ENCODE results near the gene GALNT5. TPM values are rescaled to one million over a fixed set of nuclear protein-coding genes. Genes with fewer than 3 reads are reported as not detected.

GALNT5 gene
- total RNA-seq, 1 donor from 2014 or later = 2.2 TPM

- no peaks in the 10 kb centered on the region for H3K9me3 ChIP-seq (ENCODE audit: insufficient read depth, low read depth, low read length)
- TF ChIP-seq EZH2 (IDR thresholded peaks at IDR 0.05; ENCODE audit: insufficient read depth, low read length) = no peak
- TF ChIP-seq, protein P1, sequence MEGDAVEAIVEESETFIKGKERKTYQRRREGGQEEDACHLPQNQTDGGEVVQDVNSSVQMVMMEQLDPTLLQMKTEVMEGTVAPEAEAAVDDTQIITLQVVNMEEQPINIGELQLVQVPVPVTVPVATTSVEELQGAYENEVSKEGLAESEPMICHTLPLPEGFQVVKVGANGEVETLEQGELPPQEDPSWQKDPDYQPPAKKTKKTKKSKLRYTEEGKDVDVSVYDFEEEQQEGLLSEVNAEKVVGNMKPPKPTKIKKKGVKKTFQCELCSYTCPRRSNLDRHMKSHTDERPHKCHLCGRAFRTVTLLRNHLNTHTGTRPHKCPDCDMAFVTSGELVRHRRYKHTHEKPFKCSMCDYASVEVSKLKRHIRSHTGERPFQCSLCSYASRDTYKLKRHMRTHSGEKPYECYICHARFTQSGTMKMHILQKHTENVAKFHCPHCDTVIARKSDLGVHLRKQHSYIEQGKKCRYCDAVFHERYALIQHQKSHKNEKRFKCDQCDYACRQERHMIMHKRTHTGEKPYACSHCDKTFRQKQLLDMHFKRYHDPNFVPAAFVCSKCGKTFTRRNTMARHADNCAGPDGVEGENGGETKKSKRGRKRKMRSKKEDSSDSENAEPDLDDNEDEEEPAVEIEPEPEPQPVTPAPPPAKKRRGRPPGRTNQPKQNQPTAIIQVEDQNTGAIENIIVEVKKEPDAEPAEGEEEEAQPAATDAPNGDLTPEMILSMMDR (IDR thresholded peaks at IDR 0.05; ENCODE audit: insufficient read depth, low read depth, low read length) = no peak
- Mint-ChIP-seq H3K36me3 (ENCODE audit: low read depth, unreplicated experiment) (no peaks in the 10 kb centered on the region), H3K27me3 (ENCODE audit: low read depth, unreplicated experiment) (no peaks in the 10 kb centered on the region), H3K9me3 (ENCODE audit: unreplicated experiment) (no peaks in the 10 kb centered on the region), H3K4me3 (ENCODE audit: unreplicated experiment) (no peak overlapping the region), H3K27ac (ENCODE audit: unreplicated experiment) (no peak overlapping the region), H3K4me1 (ENCODE audit: low read depth, unreplicated experiment) (peaks cover 2% of the 10 kb centered on the region)
- H3K27me3 ChIP-seq (ENCODE audit: insufficient read depth, low read length) = no peaks in the 10 kb centered on the region
- H3K79me2 ChIP-seq (ENCODE audit: insufficient read depth, low read length) = no peaks in the 10 kb centered on the region
- FAIRE-seq (peak; percentile 17), DNase-seq (ENCODE audit: low read depth) (peak; percentile 31)
- no peak overlapping the region for H3K4me3 ChIP-seq (ENCODE audit: insufficient read depth, low read depth, low read length)
- H2AFZ ChIP-seq (ENCODE audit: low read depth, low read length) = no peak overlapping the region
- peaks cover 4% of the 10 kb centered on the region for H3K4me1 ChIP-seq (ENCODE audit: insufficient read depth, low read length)
- H3K4me2 ChIP-seq (ENCODE audit: low read length) = no peak overlapping the region
- H3K36me3 ChIP-seq (ENCODE audit: insufficient read depth, low read length) = no peaks in the 10 kb centered on the region
- H3K27ac ChIP-seq (ENCODE audit: low read depth, low read length) = no peak overlapping the region
- no peaks in the 10 kb centered on the region for H4K20me1 ChIP-seq (ENCODE audit: insufficient read depth, low read length)
- no peak overlapping the region for H3K9ac ChIP-seq (ENCODE audit: low read length)
These were observed 19.2 kb upstream of the GALNT5 start for GRCh38 chr2:157238296-157238695.

DNA sequence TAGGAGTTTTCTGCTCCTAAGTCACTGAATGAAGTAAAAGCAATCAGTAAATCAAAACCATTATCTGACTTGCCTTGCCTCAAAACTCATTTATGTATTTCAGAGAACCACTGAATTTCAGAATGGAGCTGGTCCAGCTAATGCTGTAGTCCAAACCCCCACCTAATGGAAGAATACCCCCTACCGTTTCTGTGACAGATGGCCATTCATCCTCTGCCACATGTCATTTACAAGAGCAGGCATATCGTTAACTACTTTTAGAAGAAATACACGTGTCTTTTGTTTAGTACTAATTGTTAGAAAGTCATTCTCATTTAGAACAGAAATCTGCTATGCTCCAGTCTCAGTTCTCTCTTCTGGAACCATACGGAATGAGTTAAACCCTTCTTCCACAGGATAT is 12.8 kb upstream of the GALNT5 start:
- DNase-seq (ENCODE audit: low read depth) = no peak
- Histone ChIP-seq H3K27me3 (ENCODE audit: insufficient read depth, low read length) (no peaks in the 10 kb centered on the region), H4K20me1 (ENCODE audit: insufficient read depth, low read length) (no peaks in the 10 kb centered on the region), H3K79me2 (ENCODE audit: insufficient read depth, low read length) (no peaks in the 10 kb centered on the region), H3K4me1 (ENCODE audit: insufficient read depth, low read length) (peaks cover 19% of the 10 kb centered on the region), H3K27ac (ENCODE audit: low read depth, low read length) (no peak overlapping the region), H3K36me3 (ENCODE audit: insufficient read depth, low read length) (no peaks in the 10 kb centered on the region), H3K9me3 (ENCODE audit: insufficient read depth, low read depth, low read length) (no peaks in the 10 kb centered on the region), H3K9ac (ENCODE audit: low read length) (no peak overlapping the region), H2AFZ (ENCODE audit: low read depth, low read length) (no peak overlapping the region), H3K4me2 (ENCODE audit: low read length) (no peak overlapping the region), H3K4me3 (ENCODE audit: insufficient read depth, low read depth, low read length) (no peak overlapping the region)
- Mint-ChIP-seq H3K27ac (ENCODE audit: unreplicated experiment) (no peak overlapping the region), H3K36me3 (ENCODE audit: low read depth, unreplicated experiment) (no peaks in the 10 kb centered on the region), H3K9me3 (ENCODE audit: unreplicated experiment) (no peaks in the 10 kb centered on the region), H3K27me3 (ENCODE audit: low read depth, unreplicated experiment) (no peaks in the 10 kb centered on the region), H3K4me1 (ENCODE audit: low read depth, unreplicated experiment) (peaks cover 13% of the 10 kb centered on the region), H3K4me3 (ENCODE audit: unreplicated experiment) (no peak overlapping the region)
- peak; percentile 55 for FAIRE-seq
- no peak for TF ChIP-seq EZH2 (IDR thresholded peaks at IDR 0.05; ENCODE audit: insufficient read depth, low read length)
- TF ChIP-seq, protein P1 (IDR thresholded peaks at IDR 0.05; ENCODE audit: insufficient read depth, low read depth, low read length) = no peak

DNA sequence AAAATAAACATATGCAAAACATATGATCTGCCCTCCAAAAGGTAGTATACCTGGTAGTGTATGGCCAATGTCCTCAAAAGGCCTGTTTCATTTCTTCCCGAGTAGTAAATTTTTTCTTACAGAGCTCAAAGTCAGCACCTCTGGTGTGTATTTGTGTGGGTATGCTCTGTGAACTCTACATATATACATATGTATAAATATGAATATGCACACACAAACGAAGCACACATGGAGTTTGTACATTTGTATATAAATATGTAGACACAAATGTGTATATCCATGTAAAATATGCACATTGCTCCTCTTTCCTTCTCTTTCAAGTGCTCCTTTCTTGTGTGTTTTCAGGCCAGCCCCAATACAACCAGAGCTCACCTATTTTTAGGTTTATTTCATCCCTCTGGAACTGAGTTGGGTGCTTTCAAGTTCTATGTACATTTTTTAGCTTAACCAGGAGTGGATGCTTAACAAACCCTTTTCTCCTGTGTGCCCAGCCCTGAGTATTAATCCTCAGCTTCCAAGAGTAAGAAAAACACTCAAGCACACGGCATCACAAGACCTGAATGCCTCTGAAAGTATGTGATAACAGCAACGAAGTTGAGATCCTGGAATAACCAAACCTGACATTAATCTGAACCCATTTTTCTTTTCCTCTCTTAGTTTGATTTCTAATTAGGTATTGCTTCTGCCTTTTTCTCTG is 12.2 kb upstream of the GALNT5 start:
- H3K4me3 Mint-ChIP-seq (ENCODE audit: unreplicated experiment) = no peak overlapping the region
- Histone ChIP-seq H3K4me1 (ENCODE audit: insufficient read depth, low read length) (peaks cover 19% of the 10 kb centered on the region), H4K20me1 (ENCODE audit: insufficient read depth, low read length) (no peaks in the 10 kb centered on the region), H3K9ac (ENCODE audit: low read length) (peak overlapping the region; percentile 80), H3K36me3 (ENCODE audit: insufficient read depth, low read length) (no peaks in the 10 kb centered on the region), H3K4me2 (ENCODE audit: low read length) (peak overlapping the region; percentile 75), H3K79me2 (ENCODE audit: insufficient read depth, low read length) (no peaks in the 10 kb centered on the region), H3K27me3 (ENCODE audit: insufficient read depth, low read length) (no peaks in the 10 kb centered on the region), H3K4me3 (ENCODE audit: insufficient read depth, low read depth, low read length) (no peak overlapping the region), H2AFZ (ENCODE audit: low read depth, low read length) (no peak overlapping the region), H3K27ac (ENCODE audit: low read depth, low read length) (peak overlapping the region; percentile 97), H3K9me3 (ENCODE audit: insufficient read depth, low read depth, low read length) (no peaks in the 10 kb centered on the region)
- H3K27ac Mint-ChIP-seq (ENCODE audit: unreplicated experiment) = no peak overlapping the region
- DNase-seq (ENCODE audit: low read depth) (no peak), FAIRE-seq (no peak)
- H3K27me3 Mint-ChIP-seq (ENCODE audit: low read depth, unreplicated experiment) = no peaks in the 10 kb centered on the region
- H3K36me3 Mint-ChIP-seq (ENCODE audit: low read depth, unreplicated experiment) = no peaks in the 10 kb centered on the region
- H3K4me1 Mint-ChIP-seq (ENCODE audit: low read depth, unreplicated experiment) = peaks cover 13% of the 10 kb centered on the region
- TF ChIP-seq EZH2 (IDR thresholded peaks at IDR 0.05; ENCODE audit: insufficient read depth, low read length) = no peak
- TF ChIP-seq, protein P1 (IDR thresholded peaks at IDR 0.05; ENCODE audit: insufficient read depth, low read depth, low read length) = no peak
- no peaks in the 10 kb centered on the region for H3K9me3 Mint-ChIP-seq (ENCODE audit: unreplicated experiment)
